HG03196 (cell line): ENCODE measurements around the gene PNPLA2.

Experiments
- ATAC-seq: cut with Tn5 transposase; IDR thresholded peaks from one replicate; pipeline ENCODE4 v1.9.1; 2021; ENCODE audit not compliant: unreplicated experiment

Gene PNPLA2

DNA sequence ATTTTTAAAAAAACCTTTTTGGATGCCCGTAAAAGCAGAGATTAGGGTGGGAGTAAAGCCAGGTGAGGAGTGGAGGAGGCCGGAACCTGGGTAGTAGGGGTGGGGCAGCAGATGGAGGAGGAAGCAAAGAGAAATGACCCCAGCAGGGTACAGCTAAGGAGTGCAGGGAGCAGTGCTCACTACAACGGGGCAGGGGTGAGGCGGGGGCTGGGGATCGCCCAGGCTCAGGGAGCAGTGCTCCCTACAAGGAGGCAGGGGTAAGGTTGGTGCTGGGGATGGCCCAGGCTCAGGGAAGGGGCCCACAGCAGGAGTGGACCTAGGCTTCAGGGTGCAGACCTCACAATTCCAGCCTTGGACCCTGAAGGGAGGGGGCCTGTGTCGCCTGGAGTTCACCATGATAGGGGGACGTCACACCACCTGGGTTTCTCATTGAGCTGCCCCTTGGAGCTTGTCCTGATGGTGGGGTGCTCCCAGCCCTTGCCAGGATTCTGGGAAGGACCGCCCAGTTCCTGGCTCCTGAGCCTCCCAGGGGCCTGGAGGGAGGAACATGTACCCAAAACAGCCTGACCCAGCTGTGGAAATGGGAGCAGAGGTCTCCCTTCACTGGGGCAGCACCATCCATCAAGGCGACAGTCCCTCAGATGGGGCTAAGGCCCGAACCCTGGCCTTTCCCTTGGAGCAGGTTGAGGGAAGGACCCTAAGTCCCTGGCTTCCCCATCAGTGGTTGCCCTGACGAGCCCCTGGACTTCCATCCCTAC lies 2.9 kb upstream of the PNPLA2 start:
- ATAC-seq: no peak

DNA sequence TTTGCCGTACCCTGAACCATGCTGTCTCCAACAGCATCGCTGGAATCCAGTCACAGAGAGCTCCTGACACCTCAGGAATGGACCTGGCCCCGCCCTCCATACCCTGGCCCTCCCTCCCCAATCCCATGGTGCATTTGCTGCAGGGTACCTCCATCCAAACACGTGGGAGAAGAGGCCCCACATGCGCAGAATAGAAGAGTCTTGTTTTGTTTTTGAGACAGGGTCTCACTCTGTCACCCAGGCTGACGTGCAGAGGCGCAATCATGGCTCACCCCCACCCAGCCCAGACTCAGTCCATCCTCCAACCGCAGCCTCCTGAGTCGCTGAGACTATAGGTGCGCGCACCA lies 2.3 kb upstream of the PNPLA2 start:
- no peak for ATAC-seq

DNA sequence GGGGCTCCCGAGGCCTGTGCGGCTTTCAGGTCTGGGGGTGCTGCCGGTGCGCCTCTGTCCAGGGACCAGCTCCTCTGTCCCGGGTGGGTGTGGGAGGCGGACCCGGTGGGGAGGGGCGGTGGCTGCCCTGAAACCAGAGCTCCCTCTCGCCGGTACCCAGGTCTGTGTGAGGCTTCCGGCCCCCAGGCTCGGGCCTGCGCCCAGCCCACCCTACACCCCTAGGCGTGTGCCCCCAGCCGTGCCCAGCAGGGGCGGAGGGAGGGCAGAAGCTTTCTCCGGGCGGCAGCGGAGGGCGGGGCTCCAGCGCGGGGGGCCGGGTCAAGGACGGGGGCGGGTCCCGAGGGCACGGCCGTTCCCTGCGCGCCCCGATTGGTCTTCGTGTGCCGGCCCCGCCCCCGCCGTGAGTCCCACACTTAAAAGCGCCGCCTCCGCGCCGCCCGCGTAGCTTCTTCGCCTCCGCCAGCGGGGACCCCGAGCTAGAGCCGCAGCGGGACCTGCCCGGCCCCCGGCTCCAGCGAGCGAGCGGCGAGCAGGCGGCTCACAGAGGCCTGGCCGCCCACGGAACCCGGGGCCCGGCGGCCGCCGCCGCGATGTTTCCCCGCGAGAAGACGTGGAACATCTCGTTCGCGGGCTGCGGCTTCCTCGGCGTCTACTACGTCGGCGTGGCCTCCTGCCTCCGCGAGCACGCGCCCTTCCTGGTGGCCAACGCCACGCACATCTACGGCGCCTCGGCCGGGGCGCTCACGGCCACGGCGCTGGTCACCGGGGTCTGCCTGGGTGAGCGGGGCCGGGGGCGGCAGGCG lies 616 bp downstream of the PNPLA2 start:
- peak; percentile 47 for ATAC-seq

DNA sequence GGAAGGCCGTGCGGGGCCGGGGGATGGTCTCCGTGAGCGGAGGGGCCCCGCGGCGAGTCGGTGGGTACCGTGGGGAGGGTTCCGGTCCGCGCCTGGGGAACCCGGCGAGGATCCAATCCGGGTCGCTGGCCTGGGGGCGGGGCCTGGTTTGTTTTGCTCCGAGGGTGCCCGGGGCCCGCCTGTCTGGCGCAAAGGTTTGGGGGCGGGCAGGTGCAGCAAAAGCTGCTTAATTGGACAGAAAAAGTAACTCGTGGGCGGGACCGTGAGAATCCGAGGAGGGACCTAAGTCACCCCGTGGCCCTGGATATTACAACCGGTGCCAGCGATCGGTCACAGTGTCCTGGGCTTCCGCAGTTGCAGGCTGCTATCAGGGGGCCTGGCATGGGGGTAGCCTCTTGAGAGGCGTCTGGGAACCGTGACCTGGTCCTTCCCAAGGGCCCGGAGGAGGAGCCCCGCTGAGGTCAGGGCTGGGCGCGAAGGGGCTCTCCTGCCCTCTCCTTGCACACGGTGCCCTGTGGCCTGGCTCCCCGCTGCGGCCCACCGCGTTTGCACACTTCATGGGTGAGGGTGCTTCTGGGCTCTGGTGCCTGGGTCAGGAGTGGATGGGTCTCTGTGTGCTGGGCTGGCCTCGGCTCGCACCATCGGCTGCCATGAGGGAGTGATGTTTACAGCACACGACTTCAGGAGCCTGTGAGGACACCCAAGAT lies 1.4 kb downstream of the PNPLA2 start:
- ATAC-seq: peak; percentile 58

DNA sequence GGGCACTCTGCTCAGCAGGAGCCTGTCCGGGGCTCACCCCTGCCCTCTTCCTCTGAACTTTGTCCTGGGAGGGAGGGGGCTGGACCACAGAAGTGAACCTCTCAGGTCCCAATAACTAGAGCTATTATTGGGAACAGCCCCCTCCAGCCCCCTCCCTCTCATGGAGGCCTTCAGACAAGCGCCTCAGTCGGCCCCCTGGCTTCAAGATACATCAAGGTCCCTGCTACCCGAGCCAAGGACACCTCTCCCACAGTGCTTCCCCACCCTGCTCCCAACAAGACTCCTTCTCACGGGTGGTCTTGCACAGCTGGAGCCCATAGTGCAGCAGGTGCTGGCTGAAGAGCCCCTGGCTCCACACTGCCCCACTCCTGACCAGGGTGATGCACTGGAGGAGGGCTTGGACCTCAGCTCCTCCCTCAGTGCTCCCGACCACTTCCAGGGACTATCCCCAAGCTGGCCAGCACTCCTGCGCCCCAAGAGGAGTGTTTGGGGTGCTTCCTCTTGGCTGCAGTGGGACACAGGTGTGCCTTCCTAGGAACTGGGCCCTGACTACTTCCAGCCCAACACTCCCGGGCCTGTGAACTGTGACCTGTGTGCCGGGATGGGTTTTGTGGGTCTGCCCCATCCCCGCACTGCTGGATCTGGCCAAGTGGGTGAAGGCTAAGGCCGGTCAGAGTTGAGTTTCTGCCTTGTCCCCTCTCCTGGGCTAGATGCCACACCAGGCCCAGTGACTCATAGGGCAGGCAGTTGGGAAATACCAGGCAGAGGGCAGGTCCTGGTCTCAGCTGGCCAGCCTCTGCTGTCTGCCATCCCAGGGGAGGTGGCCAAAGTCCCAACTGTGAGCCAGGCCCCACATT lies 2.2 kb downstream of the PNPLA2 start:
- no peak for ATAC-seq

DNA sequence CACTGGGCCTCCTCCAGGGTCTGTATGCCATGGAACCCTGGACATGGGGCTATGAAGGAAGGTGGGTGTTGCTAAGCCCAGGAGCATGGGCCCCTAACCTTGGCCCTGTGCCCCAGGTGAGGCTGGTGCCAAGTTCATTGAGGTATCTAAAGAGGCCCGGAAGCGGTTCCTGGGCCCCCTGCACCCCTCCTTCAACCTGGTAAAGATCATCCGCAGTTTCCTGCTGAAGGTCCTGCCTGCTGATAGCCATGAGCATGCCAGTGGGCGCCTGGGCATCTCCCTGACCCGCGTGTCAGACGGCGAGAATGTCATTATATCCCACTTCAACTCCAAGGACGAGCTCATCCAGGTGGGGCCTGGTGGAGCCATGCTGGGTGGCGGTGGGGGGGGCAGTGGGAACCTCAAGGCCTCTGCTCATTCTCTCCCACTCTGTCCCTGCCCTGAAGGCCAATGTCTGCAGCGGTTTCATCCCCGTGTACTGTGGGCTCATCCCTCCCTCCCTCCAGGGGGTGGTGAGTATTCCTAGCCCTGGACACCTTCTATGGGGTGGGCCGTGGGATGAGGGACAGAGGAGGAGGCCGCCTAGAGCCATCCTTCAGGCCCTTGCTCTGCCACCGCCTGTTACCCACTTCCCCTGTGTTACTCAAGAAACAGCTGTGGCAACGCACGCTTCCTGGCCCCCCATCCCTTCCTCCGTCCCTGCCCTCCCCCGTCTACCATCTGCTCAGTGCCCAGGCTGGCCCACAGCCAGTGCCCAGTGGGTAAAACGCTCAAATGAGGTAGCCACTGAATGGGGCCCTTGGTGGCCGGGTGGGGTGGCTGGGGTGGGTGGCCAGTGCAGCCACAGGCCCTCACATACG lies 3.0 kb downstream of the PNPLA2 start:
- ATAC-seq: no peak

DNA sequence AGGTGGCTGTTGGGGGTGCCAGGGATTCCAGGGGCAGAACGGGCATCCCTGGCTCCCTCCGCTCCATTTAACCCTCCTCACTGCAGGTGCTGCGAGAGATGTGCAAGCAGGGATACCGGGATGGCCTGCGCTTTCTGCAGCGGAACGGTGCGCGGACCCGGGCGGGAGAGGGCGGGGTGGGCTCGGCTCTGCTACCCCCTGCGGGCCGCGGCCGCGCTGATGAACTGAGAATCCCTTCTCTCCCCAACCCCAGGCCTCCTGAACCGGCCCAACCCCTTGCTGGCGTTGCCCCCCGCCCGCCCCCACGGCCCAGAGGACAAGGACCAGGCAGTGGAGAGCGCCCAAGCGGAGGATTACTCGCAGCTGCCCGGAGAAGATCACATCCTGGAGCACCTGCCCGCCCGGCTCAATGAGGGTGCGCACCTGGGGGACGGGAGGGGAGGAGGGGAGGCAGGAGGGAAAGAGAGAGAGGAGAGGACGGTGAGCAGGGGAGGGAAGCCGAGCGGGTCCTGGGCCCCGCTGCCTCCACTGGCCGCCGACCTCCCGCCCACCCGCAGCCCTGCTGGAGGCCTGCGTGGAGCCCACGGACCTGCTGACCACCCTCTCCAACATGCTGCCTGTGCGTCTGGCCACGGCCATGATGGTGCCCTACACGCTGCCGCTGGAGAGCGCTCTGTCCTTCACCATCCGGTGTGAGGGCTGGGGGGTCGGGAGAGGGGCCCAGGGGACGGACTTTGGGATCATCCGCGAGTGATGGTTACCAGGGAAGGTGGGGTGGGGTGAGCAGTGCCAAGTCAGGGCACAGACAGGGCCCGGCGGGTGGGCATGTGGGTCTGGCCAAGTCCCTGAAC lies 5.0 kb downstream of the PNPLA2 start:
- ATAC-seq: no peak

DNA sequence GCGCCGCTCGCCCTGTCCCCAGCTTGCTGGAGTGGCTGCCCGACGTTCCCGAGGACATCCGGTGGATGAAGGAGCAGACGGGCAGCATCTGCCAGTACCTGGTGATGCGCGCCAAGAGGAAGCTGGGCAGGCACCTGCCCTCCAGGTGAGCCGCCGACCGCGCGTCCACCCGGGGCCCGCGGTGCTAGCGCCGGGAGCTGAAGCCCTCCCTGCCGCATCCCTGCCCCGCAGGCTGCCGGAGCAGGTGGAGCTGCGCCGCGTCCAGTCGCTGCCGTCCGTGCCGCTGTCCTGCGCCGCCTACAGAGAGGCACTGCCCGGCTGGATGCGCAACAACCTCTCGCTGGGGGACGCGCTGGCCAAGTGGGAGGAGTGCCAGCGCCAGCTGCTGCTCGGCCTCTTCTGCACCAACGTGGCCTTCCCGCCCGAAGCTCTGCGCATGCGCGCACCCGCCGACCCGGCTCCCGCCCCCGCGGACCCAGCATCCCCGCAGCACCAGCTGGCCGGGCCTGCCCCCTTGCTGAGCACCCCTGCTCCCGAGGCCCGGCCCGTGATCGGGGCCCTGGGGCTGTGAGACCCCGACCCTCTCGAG lies 5.7 kb downstream of the PNPLA2 start:
- ATAC-seq: no peak

DNA sequence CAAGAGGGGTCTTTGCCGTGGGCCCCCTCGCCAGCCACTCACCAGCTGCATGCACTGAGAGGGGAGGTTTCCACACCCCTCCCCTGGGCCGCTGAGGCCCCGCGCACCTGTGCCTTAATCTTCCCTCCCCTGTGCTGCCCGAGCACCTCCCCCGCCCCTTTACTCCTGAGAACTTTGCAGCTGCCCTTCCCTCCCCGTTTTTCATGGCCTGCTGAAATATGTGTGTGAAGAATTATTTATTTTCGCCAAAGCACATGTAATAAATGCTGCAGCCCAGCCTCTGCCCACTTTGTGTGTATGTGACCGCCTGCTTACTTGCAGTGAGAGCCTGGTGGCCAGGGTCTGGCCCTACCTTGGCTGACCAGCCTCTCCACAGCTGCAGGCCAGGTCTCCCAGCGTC lies 6.2 kb downstream of the PNPLA2 start:
- no peak for ATAC-seq

DNA sequence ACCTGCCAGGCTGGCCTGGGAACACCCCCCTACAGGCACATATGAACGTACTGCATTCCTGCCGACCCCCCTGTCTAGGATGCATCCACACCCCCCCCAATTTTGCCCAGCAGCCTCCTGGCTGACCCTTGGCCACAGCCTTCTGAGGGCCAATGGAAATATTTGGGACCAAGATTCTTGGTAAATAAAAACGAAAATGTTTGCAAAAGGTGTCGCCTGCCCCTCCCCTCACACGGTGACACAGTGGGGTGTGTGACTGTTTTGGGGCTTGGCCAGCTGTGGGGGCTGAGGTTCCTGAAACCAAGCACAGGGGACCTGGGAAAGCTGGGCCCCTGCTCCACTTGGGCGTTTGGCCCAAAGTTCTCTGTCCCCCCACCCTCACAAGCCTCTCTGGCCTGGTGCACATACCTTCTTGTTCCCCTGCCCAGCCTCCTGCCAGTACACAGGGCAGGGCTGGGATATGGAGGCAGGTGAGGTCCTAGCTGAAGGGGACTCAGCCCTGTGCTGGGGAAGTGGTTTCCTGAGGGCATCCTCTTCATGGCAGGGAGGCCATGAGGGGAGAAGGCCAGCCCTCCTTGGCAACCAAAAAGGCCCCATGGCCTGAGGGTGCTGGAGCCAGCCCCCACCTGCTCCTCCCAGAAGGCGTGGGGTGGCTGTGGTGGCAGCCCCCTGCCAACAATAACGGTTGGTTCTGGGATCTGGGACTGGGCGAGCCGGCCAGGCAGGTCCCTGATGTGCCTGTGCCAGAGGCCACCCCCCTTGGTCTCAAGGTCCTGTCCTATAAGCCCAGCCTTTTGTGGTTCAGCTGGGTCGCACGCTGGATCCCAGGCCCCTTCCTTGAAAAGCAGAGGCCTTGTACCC lies 6.9 kb downstream of the PNPLA2 start:
- ATAC-seq: no peak

DNA sequence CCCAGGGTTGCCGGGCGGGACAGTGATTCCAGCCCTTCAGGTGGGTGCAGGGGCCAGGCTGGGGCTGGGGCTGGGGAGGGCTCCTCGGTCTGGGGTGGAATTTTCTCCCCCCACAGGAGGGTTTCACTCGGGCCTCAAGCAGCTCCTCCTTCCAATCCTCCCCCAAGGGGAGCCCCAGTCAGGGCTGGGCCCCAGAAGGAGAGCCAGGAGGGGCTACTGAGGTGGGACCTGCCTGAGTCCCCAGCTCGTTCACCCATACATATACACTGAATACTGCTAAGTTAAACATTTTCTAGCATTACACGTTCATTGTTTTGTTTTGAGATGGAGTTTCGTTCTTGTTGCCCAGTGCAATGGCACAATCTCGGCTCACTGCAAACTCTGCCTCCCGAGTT lies 7.5 kb downstream of the PNPLA2 start:
- no peak for ATAC-seq

DNA sequence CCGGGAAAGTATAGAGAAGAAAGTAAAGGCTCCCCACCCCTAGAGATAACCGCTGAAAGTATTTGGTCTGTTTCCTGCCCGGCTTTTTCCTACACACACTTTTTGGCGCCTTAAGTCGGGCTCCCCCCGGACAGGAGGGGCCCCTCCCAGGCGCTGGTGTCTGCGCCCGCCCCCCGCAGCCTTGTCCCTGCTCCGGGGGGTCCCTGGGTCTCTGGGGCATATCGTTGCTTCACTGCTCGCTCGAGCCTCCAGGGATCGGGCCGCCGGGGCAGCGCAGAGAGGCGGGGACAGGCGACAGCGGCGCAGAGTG lies 8.1 kb downstream of the PNPLA2 start:
- ATAC-seq: no peak

DNA sequence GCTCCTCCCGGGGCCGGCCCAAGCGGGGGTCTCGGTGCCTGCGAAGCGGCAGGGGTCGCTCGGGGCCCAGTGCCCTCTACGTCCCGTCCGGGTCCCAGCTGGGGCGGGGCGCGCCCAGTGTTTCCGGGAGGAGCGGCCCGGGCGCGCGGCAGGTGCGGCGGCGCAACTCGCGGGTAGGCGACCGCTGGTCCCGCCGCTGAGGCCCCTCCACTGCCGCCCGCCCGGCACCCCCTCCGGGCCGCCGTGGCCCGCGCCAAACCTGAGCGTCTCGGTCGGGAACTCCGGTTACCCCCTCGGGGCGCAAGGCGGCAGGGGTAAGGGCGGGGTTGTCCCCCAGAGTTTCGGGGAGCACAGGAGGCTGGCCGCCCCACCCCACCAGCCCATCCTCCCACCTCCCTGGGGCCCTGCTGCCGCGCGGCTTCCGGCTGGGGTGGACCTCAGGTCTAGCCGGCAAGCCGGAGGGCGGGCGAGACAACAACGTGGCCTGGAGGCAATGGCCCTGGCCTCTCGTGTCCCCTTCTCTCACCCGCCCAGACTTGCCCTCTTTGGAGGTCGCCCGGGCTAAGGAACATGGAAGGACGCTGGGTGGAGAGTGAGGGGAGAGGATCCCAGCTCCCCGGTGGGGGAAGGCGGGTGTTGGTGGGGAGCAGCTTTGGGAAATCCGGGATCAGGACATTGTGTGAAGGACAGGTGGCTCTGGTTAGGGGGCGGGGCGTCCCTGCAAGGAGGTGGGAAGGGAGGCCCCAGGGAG lies 8.6 kb downstream of the PNPLA2 start:
- ATAC-seq: no peak

DNA sequence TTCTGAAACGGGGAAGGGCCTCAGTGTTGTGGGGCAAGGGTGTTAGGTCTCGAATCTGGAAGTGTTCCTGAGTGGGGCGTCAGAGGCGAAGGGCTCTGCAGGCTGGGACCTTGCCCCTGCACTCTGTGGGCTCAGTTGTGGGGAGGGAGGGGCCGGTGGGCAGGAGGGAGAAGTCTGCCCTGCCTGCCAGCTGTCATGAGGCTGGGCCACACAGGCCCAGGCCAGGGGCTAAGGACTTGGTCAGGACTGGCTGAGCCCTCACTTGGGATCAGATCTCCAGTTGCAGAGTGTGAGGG lies 9.1 kb downstream of the PNPLA2 start, which contains the start of gene CRACR2B:
Gene CRACR2B, plus strand, starts transcription at position 23 of the 296 bp plus-strand sequence. CDS start 689 bp downstream, outside the sequence.
- ATAC-seq: no peak

DNA sequence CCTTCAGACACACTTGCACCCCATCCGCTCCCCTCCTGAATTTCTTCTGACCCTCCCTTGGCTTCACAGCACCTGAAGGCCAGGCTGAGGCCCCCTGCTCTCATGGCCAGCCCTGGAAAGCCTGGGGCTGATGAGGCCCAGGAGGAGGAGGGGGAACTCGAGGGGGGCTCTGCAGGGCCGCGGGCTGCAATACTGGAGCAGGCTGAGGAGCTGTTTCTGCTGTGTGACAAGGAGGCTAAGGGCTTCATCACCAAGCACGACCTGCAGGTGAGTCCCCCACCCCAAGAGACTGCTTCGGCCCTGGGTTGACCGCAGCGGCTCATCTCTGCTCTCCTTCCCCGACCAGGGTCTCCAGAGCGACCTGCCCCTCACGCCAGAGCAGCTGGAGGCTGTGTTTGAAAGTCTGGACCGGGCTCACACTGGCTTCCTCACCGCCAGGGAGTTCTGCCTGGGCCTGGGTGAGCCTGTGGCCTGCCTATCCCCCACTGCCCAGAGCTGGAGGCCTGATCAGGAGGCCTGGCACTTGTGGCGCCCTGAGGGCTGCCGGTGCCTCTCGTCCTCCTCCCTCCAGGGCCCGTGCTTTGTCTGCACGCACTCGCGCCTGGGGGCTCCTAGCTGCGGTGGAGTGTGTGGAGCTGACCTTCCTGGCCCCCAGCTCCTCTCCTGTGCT lies 9.9 kb downstream of the PNPLA2 start:
- ATAC-seq: no peak

DNA sequence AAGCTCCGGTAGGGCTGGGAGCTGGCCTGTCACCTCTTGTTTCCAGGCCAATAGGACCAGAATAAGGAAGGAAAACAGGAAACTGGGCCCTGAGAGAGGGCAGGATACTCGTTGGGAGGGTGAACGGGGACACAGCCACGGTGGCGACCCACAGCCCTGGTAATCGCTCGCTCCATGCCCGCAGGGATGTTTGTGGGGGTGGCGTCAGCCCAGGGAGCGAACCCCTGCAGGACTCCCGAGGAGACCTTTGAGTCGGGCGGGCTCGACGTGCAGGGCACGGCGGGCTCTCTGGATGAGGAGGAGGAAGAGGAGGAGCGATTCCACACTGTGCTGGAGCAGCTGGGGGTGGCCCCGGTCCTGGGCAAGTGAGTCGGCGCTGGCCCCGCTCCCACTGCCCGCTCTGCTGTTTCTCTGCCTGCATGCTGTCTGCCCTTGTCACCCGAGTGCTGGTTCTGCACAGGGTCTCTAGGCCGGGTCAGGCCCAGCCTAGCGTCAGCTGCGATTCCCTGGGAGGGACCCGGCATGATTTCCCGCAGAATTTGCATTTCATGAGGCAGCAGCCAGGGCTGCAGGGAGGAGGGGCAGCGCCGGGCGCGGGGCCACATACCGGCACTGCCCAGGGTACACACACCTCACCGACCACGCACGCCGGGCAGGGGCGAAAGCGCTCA lies 10.6 kb downstream of the PNPLA2 start:
- ATAC-seq: no peak
